ENCODE results near the gene COMT. TPM values are rescaled to one million over a fixed set of nuclear protein-coding genes. Genes with fewer than 3 reads are reported as not detected.

COMT gene
- total and polyA plus RNA-seq, 2 donors: 53.6 to 74.5 TPM

DNA sequence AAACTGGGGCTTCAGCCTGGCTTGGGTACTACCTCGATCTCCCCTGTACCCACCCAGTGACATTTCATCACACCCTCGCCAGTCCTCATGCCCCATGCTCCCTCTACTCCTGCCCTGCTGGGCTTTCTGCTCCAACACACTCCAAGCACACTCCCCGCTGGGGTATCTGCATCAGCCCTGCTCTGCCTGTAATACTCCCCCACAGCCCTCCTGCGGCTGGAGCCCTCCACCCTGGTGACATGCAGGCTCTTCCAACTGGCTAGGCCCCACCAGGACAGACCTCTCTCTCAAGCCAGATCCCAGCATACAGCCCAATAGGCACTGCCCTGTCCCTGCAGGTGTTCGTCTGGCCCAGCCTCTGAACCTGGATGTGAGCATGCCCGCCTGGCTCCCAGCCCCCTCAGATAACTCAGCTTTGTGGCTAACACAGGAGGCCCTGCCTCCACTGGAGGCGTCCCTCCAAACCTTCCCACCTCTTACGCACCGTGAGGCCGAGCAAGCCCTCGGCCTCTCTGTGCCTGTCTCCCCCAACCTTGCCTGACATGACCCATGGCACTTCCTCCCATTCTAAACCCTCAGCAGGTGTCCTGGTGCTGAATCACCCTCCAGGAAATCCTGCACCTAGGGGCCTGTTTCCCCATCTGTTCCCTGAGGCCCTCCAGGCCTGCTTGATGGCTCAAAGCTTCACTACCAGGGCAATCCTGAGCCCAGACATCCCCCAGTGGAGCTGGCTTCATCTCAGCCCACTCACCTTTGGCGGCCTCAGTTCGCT is 33.5 kb downstream of the COMT start:
- H3K9me3 ChIP-seq (ENCODE audit: control insufficient read depth in 2 of 2, insufficient read depth in 1 of 2, low read length in 1 of 2): peaks cover 0 to 2% of the 10 kb centered on the region in 2 donors
- peak in 1 of 9 donors; percentile 29 for DNase-seq (ENCODE audit: low read depth in 6 of 9, low spot score in 9 of 9)
- no peak overlapping the region for H3K4me3 ChIP-seq (ENCODE audit: low read length in 2 of 2)
- no peaks in the 10 kb centered on the region for H3K27me3 ChIP-seq (ENCODE audit: control insufficient read depth in 2 of 2, insufficient read depth in 1 of 2, low read length in 1 of 2)
- 23% methylated on average over 13 of the region's 13 CpGs for WGBS
- H3K36me3 ChIP-seq (ENCODE audit: control insufficient read depth in 2 of 2, insufficient read depth in 2 of 2, low read length in 1 of 2): peaks cover under 1 to 5% of the 10 kb centered on the region in 2 donors
- peaks cover 6 to 29% of the 10 kb centered on the region in 2 donors for H3K4me1 ChIP-seq (ENCODE audit: control insufficient read depth in 2 of 2, insufficient read depth in 2 of 2, low read length in 2 of 2)
- peak overlapping the region in 1 of 2 donors; percentile 67 for H3K27ac ChIP-seq (ENCODE audit: low read depth in 1 of 2, low read length in 1 of 2)

GRCh38 chr22:19975707-19976035 is 34.1 kb downstream of the COMT start:
- DNase-seq (ENCODE audit: low read depth in 6 of 9, low spot score in 9 of 9): no peak
- Histone ChIP-seq H3K9me3 (ENCODE audit: control insufficient read depth in 2 of 2, insufficient read depth in 1 of 2, low read length in 1 of 2) (peaks cover 0 to 2% of the 10 kb centered on the region in 2 donors), H3K27me3 (ENCODE audit: control insufficient read depth in 2 of 2, insufficient read depth in 1 of 2, low read length in 1 of 2) (no peaks in the 10 kb centered on the region), H3K27ac (ENCODE audit: low read depth in 1 of 2, low read length in 1 of 2) (peak overlapping the region in 1 of 2 donors; percentile 26), H3K4me3 (ENCODE audit: low read length in 2 of 2) (no peak overlapping the region), H3K4me1 (ENCODE audit: control insufficient read depth in 2 of 2, insufficient read depth in 2 of 2, low read length in 2 of 2) (peaks cover 6 to 27% of the 10 kb centered on the region in 2 donors), H3K36me3 (ENCODE audit: control insufficient read depth in 2 of 2, insufficient read depth in 2 of 2, low read length in 1 of 2) (peaks cover 0 to 4% of the 10 kb centered on the region in 2 donors)
- 55% methylated on average over 4 of the region's 4 CpGs for WGBS

DNA sequence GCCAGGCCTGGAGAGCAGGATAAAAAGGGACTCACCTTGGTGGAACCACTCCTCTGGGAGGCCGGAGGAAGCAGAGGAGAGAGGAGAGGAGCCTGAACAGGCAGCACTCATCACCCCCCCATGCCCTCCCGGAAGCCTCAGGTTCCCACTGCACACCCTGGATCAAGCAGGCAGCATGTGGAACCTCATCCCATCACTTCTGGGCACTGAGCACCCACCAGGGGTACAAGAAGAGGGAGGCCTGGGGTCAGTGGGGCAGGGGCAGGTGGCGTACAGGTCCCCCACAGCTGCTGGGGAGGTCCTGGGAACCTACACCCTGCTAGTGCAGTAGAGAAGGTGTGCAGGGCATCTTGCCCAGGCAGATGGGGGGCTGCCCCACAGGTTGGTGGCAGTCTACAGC is 35.1 kb downstream of the COMT start:
- Histone ChIP-seq H3K4me3 (ENCODE audit: low read length in 2 of 2) (no peak overlapping the region), H3K4me1 (ENCODE audit: control insufficient read depth in 2 of 2, insufficient read depth in 2 of 2, low read length in 2 of 2) (peaks cover 6 to 24% of the 10 kb centered on the region in 2 donors), H3K27ac (ENCODE audit: low read depth in 1 of 2, low read length in 1 of 2) (no peak overlapping the region), H3K36me3 (ENCODE audit: control insufficient read depth in 2 of 2, insufficient read depth in 2 of 2, low read length in 1 of 2) (peaks cover 0 to 3% of the 10 kb centered on the region in 2 donors), H3K27me3 (ENCODE audit: control insufficient read depth in 2 of 2, insufficient read depth in 1 of 2, low read length in 1 of 2) (no peaks in the 10 kb centered on the region), H3K9me3 (ENCODE audit: control insufficient read depth in 2 of 2, insufficient read depth in 1 of 2, low read length in 1 of 2) (peaks cover 0 to under 1% of the 10 kb centered on the region in 2 donors)
- DNase-seq (ENCODE audit: low read depth in 6 of 9, low spot score in 9 of 9): no peak
- WGBS: 96% methylated on average over 3 of the region's 3 CpGs

DNA sequence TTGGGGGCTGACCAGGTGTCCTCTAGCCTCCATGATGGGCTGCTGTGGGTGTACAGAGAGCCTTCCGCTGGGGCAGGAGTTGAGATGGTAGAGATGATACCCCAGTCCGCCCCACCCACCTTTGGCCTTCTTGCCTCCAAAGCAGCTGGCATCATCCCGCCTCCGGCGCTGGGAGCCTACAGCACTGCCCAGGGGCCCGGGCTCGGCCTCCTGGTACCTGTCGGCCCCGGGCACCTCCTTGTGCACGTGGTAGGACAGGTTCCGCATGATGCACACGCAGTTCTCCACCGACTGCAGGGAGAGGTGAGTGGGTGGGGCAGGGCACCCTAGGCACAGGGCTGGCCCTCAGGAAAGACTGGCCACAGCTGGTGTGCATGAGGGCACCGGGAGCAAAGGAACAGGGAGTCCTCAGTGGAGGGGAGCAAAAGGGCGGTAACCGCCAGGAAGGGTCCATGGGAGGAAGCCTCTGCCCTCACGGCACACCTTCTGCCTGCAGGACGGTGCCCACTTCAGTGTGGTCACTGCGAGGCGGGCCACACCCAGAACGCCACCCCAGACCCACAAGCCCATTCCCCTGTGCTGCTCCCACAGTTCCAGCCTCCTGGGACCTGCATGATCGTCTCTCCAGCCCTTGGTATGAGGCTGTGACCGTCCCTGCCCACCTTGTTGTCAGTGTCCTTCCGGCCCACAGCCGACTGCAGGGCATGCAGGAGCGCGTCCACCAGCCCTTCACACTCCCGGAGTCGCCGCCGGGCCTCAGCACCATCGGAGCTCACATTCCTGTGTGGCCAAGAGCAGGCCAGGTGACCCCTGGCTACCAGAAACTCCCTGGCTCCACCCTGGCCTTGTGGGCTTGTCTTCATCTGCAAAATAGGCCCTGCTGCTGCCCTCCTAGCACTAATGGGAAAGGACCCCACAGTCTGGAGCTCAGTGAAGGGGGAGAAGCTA is 36.0 kb downstream of the COMT start:
- no peaks in the 10 kb centered on the region for H3K36me3 ChIP-seq (ENCODE audit: control insufficient read depth in 2 of 2, insufficient read depth in 2 of 2, low read length in 1 of 2)
- no peaks in the 10 kb centered on the region for H3K9me3 ChIP-seq (ENCODE audit: control insufficient read depth in 2 of 2, insufficient read depth in 1 of 2, low read length in 1 of 2)
- no peak for DNase-seq (ENCODE audit: low read depth in 6 of 9, low spot score in 9 of 9)
- no peak overlapping the region for H3K4me3 ChIP-seq (ENCODE audit: low read length in 2 of 2)
- H3K4me1 ChIP-seq (ENCODE audit: control insufficient read depth in 2 of 2, insufficient read depth in 2 of 2, low read length in 2 of 2): peaks cover 6 to 24% of the 10 kb centered on the region in 2 donors
- H3K27me3 ChIP-seq (ENCODE audit: control insufficient read depth in 2 of 2, insufficient read depth in 1 of 2, low read length in 1 of 2): no peaks in the 10 kb centered on the region
- no peak overlapping the region for H3K27ac ChIP-seq (ENCODE audit: low read depth in 1 of 2, low read length in 1 of 2)
- 96% methylated on average over 32 of the region's 32 CpGs for WGBS

DNA sequence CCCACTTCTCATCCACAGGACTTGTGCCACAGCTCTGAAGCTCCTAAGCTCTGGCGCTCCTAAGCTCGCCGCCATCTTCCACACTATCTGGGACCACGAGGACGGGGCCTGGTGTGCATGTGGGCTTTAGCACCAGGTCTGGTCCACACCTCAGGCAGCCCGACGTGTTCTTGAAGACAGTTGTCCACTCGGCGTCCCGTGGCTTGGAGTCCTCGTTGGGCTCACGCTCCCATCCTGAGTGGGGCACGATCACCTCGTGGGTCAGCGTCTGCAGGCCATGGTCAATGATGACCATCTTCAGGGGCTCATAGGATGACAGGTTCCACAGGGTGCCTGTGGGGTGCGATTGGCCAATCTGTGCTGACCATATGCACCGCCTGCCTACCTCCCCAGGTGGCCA is 37.2 kb downstream of the COMT start:
- H3K4me3 ChIP-seq (ENCODE audit: low read length in 2 of 2): no peak overlapping the region
- peaks cover 6 to 21% of the 10 kb centered on the region in 2 donors for H3K4me1 ChIP-seq (ENCODE audit: control insufficient read depth in 2 of 2, insufficient read depth in 2 of 2, low read length in 2 of 2)
- H3K27ac ChIP-seq (ENCODE audit: low read depth in 1 of 2, low read length in 1 of 2): no peak overlapping the region
- no peaks in the 10 kb centered on the region for H3K27me3 ChIP-seq (ENCODE audit: control insufficient read depth in 2 of 2, insufficient read depth in 1 of 2, low read length in 1 of 2)
- DNase-seq (ENCODE audit: low read depth in 6 of 9, low spot score in 9 of 9): no peak
- no peaks in the 10 kb centered on the region for H3K9me3 ChIP-seq (ENCODE audit: control insufficient read depth in 2 of 2, insufficient read depth in 1 of 2, low read length in 1 of 2)
- WGBS: 97% methylated on average over 17 of the region's 17 CpGs
- H3K36me3 ChIP-seq (ENCODE audit: control insufficient read depth in 2 of 2, insufficient read depth in 2 of 2, low read length in 1 of 2): no peaks in the 10 kb centered on the region

- Histone ChIP-seq H3K27ac (ENCODE audit: low read depth in 1 of 2, low read length in 1 of 2) (no peak overlapping the region), H3K36me3 (ENCODE audit: control insufficient read depth in 2 of 2, insufficient read depth in 2 of 2, low read length in 1 of 2) (no peaks in the 10 kb centered on the region), H3K4me3 (ENCODE audit: low read length in 2 of 2) (no peak overlapping the region), H3K4me1 (ENCODE audit: control insufficient read depth in 2 of 2, insufficient read depth in 2 of 2, low read length in 2 of 2) (peaks cover 3 to 10% of the 10 kb centered on the region in 2 donors), H3K27me3 (ENCODE audit: control insufficient read depth in 2 of 2, insufficient read depth in 1 of 2, low read length in 1 of 2) (no peaks in the 10 kb centered on the region), H3K9me3 (ENCODE audit: control insufficient read depth in 2 of 2, insufficient read depth in 1 of 2, low read length in 1 of 2) (no peaks in the 10 kb centered on the region)
- no peak for DNase-seq (ENCODE audit: low read depth in 6 of 9, low spot score in 9 of 9)
- WGBS: 96% methylated on average over 52 of the region's 52 CpGs
Observed at GRCh38 chr22:19979712-19980493, 38.3 kb downstream of the COMT start.

GRCh38 chr22:19980766-19981165 is 39.2 kb downstream of the COMT start:
- no peaks in the 10 kb centered on the region for H3K36me3 ChIP-seq (ENCODE audit: control insufficient read depth in 2 of 2, insufficient read depth in 2 of 2, low read length in 1 of 2)
- peaks cover 0 to 2% of the 10 kb centered on the region in 2 donors for H3K4me1 ChIP-seq (ENCODE audit: control insufficient read depth in 2 of 2, insufficient read depth in 2 of 2, low read length in 2 of 2)
- no peak overlapping the region for H3K27ac ChIP-seq (ENCODE audit: low read depth in 1 of 2, low read length in 1 of 2)
- no peak overlapping the region for H3K4me3 ChIP-seq (ENCODE audit: low read length in 2 of 2)
- no peaks in the 10 kb centered on the region for H3K9me3 ChIP-seq (ENCODE audit: control insufficient read depth in 2 of 2, insufficient read depth in 1 of 2, low read length in 1 of 2)
- peaks cover 0 to 1% of the 10 kb centered on the region in 2 donors for H3K27me3 ChIP-seq (ENCODE audit: control insufficient read depth in 2 of 2, insufficient read depth in 1 of 2, low read length in 1 of 2)
- DNase-seq (ENCODE audit: low read depth in 6 of 9, low spot score in 9 of 9): no peak
- 96% methylated on average over 7 of the region's 7 CpGs for WGBS

GRCh38 chr22:19981171-19981960 is 39.8 kb downstream of the COMT start:
- Histone ChIP-seq H3K4me1 (ENCODE audit: control insufficient read depth in 2 of 2, insufficient read depth in 2 of 2, low read length in 2 of 2) (peaks cover 4 to 7% of the 10 kb centered on the region in 2 donors), H3K9me3 (ENCODE audit: control insufficient read depth in 2 of 2, insufficient read depth in 1 of 2, low read length in 1 of 2) (no peaks in the 10 kb centered on the region), H3K4me3 (ENCODE audit: low read length in 2 of 2) (no peak overlapping the region), H3K36me3 (ENCODE audit: control insufficient read depth in 2 of 2, insufficient read depth in 2 of 2, low read length in 1 of 2) (no peaks in the 10 kb centered on the region), H3K27ac (ENCODE audit: low read depth in 1 of 2, low read length in 1 of 2) (no peak overlapping the region), H3K27me3 (ENCODE audit: control insufficient read depth in 2 of 2, insufficient read depth in 1 of 2, low read length in 1 of 2) (peaks cover 0 to 7% of the 10 kb centered on the region in 2 donors)
- no peak for DNase-seq (ENCODE audit: low read depth in 6 of 9, low spot score in 9 of 9)
- 97% methylated on average over 33 of the region's 33 CpGs for WGBS
